Measurements from ENCODE around the gene MIA3. TPM values are rescaled to one million over a fixed set of nuclear protein-coding genes. Genes with fewer than 3 reads are reported as not detected.

MIA3 gene
- total RNA-seq (2021) (56.3 and 62.4 TPM in 2 replicates), Bru-seq, nascent RNA (percentile 81 among the genes with signal in this experiment), BruChase-seq, experiment 1, labeled RNA remaining after a 2-hour chase (percentile 84 among the genes with signal in this experiment), BruChase-seq, experiment 2, labeled RNA remaining after a 6-hour chase (percentile 85 among the genes with signal in this experiment)
- long read RNA-seq, full-length matches to known transcripts: 30 of 64 reads
- long read RNA-seq, partial matches to known transcripts: 8 of 64 reads
- long read RNA-seq, other reads (novel, unspliced or antisense): 26 of 64 reads

GRCh38 chr1:222618001-222618879 lies at the start of gene MIA3:
Gene MIA3 (plus strand): TSS chr1:222618097. CDS start chr1:222618111, 14 bp downstream.
- Histone ChIP-seq H3K27ac (ENCODE audit: low read depth, low read length, poor library complexity, severe bottlenecking) (peak within 1 kb of the TSS; percentile 89), H3K4me1 (ENCODE audit: insufficient read depth, low read length, poor library complexity, severe bottlenecking) (peaks cover 12% of the 10 kb centered on the region), H3K27me3 (replicated peaks; ENCODE audit: insufficient read depth, low read depth, low read length, poor library complexity) (peaks cover 28% of the 10 kb centered on the region), H3K36me3 (ENCODE audit: insufficient read depth, low read length, poor library complexity, severe bottlenecking) (peaks cover 11% of the 10 kb centered on the region), H3K9me3 (ENCODE audit: low read depth, low read length, poor library complexity, severe bottlenecking) (no peaks in the 10 kb centered on the region), H3K4me3 (ENCODE audit: low read depth, low read length, poor library complexity, severe bottlenecking) (peak within 1 kb of the TSS; percentile 89)
- no peak for TF ChIP-seq EZH2 (IDR thresholded peaks at IDR 0.05; ENCODE audit: borderline replicate concordance, low read depth, low read length, poor library complexity, severe bottlenecking)
- no peak for TF ChIP-seq CTCF (conservative IDR thresholded peaks at IDR 0.05; ENCODE audit: low read depth, low read length)
- ChIA-PET CTCF (no interaction called here), POLR2A (ENCODE audit: low non-redundant PET) (no interaction called here)
- intact Hi-C loops (cut with micrococcal nuclease; ENCODE audit: unreplicated experiment): no loop called here
- BruUV-seq (replicated peaks): no TSS peak
- peak; percentile 13 for DNase-seq (ENCODE audit: low spot score)

GRCh38 chr1:222570837-222571236 lies 47.1 kb upstream of the MIA3 start:
- POLR2A ChIA-PET (ENCODE audit: low non-redundant PET): no interaction called here
- CTCF ChIA-PET: no interaction called here
- BruUV-seq (replicated peaks): no TSS peak
- Histone ChIP-seq H3K4me1 (ENCODE audit: insufficient read depth, low read length, poor library complexity, severe bottlenecking) (no peaks in the 10 kb centered on the region), H3K27me3 (replicated peaks; ENCODE audit: insufficient read depth, low read depth, low read length, poor library complexity) (no peaks in the 10 kb centered on the region), H3K27ac (ENCODE audit: low read depth, low read length, poor library complexity, severe bottlenecking) (no peak overlapping the region), H3K36me3 (ENCODE audit: insufficient read depth, low read length, poor library complexity, severe bottlenecking) (peaks cover 12% of the 10 kb centered on the region), H3K9me3 (ENCODE audit: low read depth, low read length, poor library complexity, severe bottlenecking) (peaks cover 7% of the 10 kb centered on the region), H3K4me3 (ENCODE audit: low read depth, low read length, poor library complexity, severe bottlenecking) (no peak overlapping the region)
- intact Hi-C loops (cut with micrococcal nuclease; ENCODE audit: unreplicated experiment): no loop called here
- DNase-seq (ENCODE audit: low spot score): no peak
- TF ChIP-seq CTCF (conservative IDR thresholded peaks at IDR 0.05; ENCODE audit: low read depth, low read length) (no peak), EZH2 (IDR thresholded peaks at IDR 0.05; ENCODE audit: borderline replicate concordance, low read depth, low read length, poor library complexity, severe bottlenecking) (no peak)

- ChIA-PET CTCF (no interaction called here), POLR2A (ENCODE audit: low non-redundant PET) (no interaction called here)
- no peak overlapping the region for H3K27ac ChIP-seq (ENCODE audit: low read depth, low read length, poor library complexity, severe bottlenecking)
- H3K4me3 ChIP-seq (ENCODE audit: low read depth, low read length, poor library complexity, severe bottlenecking): no peak overlapping the region
- peaks cover 12% of the 10 kb centered on the region for H3K4me1 ChIP-seq (ENCODE audit: insufficient read depth, low read length, poor library complexity, severe bottlenecking)
- BruUV-seq (replicated peaks): no TSS peak
- no peak for TF ChIP-seq CTCF (conservative IDR thresholded peaks at IDR 0.05; ENCODE audit: low read depth, low read length)
- no peak for TF ChIP-seq EZH2 (IDR thresholded peaks at IDR 0.05; ENCODE audit: borderline replicate concordance, low read depth, low read length, poor library complexity, severe bottlenecking)
- H3K9me3 ChIP-seq (ENCODE audit: low read depth, low read length, poor library complexity, severe bottlenecking): no peaks in the 10 kb centered on the region
- peaks cover 23% of the 10 kb centered on the region for H3K36me3 ChIP-seq (ENCODE audit: insufficient read depth, low read length, poor library complexity, severe bottlenecking)
- DNase-seq (ENCODE audit: low spot score): no peak
- intact Hi-C loops (cut with micrococcal nuclease; ENCODE audit: unreplicated experiment): no loop called here
- no peaks in the 10 kb centered on the region for H3K27me3 ChIP-seq (replicated peaks; ENCODE audit: insufficient read depth, low read depth, low read length, poor library complexity)
Measured at GRCh38 chr1:222579316-222579715, 38.6 kb upstream of the MIA3 start.
